ENCODE measurements around the gene VIPAS39.
"Not testable (repeated sequence)": the region's sequence is repeated elsewhere in the genome, so short reads cannot be mapped to it uniquely, and the experiment has no call there.

The VIPAS39 gene

DNA sequence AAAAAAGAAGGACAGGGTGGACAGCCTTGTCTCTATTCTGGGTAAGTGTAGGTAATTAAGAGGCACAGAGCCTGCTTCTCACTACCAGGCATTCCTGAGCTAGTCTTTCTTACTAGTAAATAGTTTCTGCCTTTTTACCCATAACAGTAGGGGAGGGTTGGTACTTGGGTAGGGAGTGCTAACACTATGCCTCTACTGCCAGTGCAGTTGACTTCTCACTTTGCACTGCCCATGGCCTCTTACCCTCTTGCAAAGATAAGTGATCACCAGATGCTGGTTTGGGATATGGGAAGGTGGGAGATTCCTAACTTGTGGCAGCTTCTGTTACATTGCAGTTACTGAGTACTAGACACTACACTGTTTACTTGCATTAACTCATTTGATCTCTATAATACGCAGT lies 12.1 kb upstream of the VIPAS39 start:
- DNase-seq, result no peak

DNA sequence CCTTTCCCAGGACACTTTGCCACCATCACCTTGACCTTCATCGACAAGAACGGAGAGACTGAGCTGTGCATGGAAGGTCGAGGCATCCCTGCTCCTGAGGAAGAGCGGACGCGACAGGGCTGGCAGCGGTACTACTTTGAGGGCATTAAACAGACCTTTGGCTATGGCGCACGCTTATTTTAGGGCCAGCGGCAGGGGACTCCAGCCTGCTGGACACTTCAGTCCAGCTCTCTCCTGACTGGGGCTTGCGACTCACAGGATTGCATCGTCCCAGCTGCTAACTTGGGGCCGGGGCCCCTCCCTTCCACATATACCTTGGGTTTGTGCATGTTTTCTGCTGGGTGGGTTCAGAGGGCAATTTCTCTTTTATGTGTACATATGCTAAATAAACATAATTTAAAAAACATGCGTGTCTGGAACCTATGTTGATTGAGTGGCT lies 11.7 kb upstream of the VIPAS39 start:
- no peak for DNase-seq

DNA sequence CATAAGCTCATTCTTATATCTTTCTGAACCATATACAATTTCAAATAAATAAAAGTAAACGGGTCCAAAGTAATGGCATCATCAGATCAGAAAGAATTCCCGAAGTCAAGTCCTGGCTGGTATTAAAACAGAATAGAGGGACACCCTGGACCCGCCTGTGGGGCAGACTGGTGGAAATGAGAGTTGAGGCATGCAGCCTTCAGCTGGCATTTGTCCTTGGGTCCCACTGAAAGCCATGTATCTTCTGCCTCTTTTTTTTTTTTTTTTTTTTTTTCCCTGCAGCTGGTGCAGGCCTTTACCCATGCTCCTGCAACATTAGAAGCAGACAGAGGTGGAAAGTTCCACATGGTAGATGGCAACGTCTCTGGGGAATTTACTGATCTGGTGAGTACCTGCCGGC lies 10.4 kb upstream of the VIPAS39 start:
- DNase-seq, result no peak

DNA sequence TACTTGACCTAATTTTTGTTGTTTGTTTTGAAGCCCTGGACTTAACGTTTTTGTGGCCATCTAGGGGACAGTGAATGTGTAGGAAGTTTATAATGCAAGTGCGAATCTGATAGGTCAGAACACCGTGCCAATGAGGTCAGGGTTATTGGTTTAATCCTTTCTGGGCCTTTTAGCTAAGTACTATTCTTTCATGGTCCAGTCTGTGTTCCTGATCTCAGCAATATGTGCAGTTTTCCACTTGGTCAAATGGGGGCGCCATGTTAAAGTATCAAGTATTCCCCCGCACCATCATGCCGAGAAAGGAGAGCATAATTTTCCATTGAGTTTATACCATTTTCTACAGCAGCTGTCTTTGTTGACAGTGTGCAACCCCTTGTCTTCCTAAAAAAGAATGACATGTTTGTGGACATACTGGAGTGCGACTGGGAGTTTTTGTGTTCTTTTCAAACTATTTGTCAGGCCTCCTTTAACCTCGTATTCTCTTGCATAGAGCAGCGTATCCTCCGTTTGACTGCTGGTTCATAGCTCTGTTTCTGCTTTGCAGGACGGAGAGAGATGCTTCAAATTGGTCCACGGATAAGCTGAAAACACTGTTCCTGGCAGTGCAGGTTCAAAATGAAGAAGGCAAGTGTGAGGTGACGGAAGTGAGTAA lies 1.8 kb upstream of the VIPAS39 start:
- DNase-seq, result peak; percentile 82

DNA sequence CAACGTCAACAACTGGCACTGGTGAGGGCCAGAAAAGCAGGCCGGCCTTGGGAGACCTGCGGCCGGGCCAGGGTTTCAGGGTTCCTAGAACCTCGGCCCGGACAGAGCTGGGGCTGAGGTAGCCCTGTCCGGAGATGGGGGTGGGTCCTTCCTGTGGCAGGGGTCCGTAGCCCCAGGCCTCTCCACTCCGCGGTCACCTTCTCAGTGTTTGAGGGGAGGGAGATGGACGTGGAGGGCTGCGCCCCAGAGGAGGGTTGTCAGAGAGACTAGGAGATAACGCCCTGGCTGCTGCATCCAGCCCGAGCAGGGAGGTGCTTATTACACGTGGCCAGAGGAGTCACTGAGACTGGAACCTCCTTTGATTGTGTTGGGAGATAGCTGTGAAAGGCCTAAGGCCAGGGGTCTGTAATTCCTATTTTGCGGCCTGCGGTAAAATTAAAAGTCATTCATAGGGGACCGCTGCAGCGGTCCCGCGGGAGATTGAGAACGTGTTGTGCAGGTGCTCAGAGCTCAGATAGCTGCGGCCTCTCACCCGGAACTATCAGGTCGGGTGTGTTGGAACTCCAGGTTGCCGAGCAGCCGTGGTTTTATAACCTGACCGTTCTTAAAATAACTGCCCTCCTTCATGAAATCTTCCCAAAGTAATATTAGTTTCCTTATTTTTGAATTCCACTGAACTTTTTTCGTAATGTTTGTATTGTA lies 999 bp upstream of the VIPAS39 start:
- DNase-seq, result peak; percentile 33

DNA sequence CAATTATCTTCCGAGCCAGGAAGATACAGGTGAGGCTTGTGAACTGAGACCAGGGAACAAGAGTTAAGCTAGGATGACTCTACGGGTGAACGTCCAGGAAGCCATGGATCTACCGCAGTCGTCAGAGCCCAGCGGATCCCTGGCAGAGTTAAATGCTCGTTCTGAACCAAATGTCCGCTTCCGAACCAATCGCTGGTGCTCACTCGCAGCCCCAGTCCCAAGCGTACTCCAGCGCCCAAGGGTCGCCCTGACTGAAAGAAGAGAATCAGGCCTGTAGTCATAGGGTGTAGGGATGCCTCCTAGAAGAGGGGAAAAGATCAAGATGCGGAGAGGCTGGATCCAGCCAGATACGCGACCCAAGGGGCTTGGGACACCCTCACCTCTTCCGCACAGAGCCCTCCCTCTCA lies 283 bp downstream of the VIPAS39 start:
- no peak for DNase-seq

DNA sequence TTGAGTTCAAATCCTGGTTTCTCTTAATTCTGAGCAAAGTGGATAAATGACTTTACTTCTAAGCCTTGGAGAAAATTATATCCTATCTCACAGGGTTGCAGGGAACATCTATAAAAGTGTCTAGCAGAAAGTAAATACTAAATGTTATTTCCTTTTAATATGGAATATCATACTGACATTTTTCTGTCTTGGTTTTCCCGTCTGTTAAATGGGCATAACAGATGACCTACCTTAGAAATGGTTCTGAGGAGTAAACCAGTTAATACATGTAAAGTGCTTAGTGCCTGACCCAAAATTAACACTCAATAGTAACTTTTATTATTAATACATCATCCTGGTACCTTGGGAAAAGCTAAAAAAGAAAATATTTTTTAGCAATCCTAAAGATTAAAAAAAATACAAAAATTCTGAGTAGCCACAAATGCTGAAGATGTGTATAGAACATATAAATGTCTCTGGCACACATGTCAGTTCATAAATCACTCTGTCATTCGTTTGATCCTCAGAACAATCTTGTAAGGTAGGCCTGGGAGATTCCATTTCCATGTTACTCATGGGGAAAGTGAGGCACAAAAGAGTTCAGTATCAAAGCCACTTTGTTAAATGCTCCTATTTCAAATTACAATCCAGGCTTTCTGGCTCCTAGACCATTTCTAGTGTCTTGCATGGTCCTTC lies 1.3 kb downstream of the VIPAS39 start:
- DNase-seq, result no peak

DNA sequence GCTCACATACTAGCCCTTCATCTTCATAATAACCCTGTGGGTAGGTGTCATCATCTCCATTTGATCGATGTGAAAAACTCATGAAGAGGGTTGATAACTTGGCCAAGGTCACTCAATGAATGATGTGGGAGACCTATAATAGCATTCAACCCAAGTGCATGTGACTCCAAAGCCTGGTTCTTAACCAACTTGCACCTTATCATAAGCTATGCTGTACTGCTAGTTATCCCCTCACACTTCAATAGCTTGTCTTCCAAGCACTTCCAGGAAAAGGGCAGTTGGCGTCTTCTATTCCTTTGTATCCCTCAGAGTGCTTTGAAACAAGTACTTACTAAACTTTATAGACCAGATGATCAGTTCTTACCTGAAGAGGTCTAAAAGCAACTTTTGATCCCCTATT lies 15.2 kb downstream of the VIPAS39 start:
- DNase-seq, result no peak

DNA sequence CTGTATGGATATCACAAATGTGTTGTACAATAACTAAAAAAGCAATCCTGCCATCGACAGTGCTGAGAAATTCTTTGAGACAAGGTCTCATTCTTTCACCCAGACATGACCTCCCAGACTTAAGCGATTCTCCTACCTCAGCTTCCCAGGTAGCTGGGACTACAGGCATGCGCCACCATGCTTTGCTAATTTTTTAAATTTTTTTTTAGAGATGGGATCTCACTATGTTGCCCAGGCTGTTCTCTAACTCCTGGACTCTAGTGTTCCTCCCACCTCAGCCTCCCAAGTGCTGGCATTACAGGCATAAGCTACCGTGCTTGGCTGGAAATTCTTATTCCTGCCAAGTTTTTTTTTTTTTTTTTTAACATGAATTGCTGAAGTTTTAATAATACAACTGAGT lies 17.5 kb downstream of the VIPAS39 start:
- no peak for DNase-seq

DNA sequence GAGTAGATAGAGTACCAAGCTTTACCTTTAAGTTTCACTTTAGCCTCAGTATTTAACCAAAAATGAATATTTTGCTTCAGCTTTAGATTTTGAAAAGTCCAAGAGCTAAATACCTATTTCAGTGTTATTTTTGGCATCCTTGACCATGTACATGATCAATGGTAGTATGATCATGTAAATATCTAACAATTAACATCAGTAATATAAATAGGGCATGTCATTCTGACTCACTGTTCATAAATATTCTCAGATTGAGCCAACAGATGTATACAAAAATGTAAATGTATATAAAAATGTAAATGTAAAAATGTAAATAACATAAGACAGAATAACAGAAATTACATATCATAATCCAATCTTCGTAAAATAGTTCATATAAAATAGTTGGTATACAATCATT lies 18.8 kb downstream of the VIPAS39 start:
- no peak for DNase-seq

DNA sequence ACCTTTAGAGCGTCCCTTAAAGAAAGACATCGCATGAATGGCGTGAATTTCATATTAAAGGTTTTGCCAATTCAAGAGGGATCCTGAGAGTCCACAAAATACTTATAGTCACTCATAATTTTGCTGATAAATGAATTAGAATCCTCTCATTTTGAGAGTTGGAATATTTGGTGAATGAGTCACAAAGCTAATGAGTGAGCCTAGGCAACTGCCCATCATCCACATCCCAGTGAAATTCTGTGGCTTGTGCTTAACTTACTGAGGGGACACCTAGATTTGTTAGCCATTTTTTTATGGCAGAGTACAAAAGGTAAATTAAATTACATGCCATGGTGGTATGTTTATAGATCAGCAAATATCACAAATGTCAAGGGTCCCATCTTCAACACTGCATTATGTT lies 21.4 kb downstream of the VIPAS39 start:
- no peak for DNase-seq

DNA sequence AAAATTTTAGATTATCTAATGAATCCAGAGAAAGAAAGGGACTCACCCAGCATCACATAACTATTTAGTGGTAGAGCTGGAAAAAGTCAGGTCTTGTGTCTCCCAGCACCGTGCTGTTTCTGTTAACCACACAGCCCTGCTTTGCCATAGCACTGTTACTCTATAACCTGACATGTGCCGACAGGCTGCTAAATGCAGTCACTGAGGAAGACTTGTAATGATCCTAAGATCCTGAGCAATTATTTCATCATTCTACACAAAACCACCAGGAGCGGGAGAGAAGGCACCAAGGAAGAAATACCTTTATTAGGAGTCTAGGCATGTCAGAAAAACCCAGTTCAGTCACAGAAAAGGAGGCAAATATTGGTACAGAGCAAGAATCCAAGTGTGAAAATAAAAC lies 31.0 kb downstream of the VIPAS39 start:
- no peak for DNase-seq

DNA sequence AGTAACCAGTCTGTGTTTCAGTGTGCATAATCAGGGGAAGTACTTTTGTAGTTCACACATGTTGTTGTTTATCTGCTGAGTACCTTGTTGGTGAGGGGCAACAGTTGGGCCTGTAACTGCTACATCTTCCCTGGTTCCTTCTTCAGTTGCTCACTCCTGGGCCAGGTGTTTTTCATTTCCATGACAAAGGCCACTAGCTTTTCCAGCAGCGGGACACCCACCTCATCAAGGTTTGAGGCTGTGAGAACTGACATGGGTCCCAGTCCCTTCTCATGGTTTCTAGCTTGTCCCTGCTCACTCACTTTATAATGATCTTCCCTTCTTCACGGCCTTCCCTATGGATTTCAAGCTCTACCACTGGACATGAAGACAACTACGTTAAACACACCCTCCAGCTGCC lies 32.5 kb downstream of the VIPAS39 start:
- no peak for DNase-seq

DNA sequence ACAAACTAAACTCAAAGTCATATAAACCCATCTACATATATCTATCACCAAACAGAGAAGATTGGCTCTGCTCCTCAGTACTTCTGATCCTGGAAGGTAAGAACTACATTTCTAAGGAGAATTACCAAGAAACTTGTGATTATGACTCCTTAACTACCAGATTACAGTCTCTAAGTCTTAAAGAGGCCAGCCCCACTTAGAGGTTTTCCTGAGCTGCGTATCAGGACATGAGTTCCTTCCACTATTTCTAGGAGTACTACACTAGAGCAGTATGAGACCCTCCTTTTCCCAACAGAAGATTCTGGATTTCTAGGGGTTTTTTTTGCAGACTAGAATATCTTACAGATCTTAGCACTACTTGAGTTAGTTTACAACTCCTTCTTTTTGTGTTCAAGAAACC lies 34.0 kb downstream of the VIPAS39 start, which contains the start of gene NOXRED1:
Gene NOXRED1, minus strand, starts transcription at position 101 of the 400 bp plus-strand sequence. CDS start 634 bp downstream, outside the sequence.
- DNase-seq, result no peak

DNA sequence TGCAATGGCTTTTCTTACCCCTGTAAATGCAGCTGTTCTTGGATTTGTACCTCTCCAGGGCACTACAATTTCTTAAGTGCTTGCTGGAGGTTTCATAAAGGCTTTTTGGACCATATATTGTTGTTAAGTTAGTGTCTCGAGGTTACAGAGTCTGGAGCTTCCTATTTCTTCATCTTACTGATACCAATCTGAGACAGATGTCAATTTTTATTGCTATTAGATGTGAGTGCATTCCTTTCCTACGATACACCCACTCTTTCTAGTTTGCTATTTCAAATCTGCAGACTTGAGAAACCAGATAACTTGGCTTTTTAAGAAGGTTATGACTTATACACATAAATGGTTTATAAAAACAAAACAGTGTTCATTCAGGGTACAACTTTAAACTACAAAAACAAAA lies 36.2 kb downstream of the VIPAS39 start:
- no peak for DNase-seq

DNA sequence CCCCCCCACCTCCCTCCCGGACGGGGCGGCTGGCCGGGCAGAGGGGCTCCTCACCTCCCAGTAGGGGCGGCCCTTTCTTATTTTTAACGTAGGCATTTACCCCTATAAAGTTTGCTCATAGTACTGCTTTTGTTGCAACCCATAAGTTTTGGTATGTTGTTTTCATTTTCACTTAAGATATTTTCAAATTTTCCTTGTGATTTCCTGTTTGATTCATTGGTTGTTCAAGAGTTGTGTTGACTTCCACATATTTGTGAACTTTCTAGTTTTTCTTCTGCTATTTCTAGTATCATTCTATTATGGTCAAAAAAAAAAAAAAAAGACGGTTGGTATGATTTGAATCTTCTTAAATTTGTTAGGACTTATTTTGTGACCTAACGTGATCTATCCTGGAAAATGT lies 40.6 kb downstream of the VIPAS39 start:
- DNase-seq, result peak; percentile 51

DNA sequence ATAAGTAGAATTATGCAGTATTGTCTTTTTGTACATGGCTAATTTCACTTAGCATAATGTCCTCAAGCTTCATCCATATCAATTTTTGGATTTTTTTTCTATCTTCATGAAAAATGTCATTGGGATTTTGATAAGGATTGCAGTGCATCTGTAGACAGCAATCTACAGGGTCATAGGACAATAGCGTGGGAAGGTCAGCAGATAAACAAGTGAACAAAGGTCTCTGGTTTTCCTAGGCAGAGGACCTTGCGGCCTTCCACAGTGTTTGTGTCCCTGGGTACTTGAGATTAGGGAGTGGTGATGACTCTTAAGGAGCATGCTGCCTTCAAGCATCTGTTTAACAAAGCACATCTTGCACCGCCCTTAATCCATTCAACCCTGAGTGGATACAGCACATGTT lies 41.3 kb downstream of the VIPAS39 start:
- not testable (repeated sequence) for DNase-seq

DNA sequence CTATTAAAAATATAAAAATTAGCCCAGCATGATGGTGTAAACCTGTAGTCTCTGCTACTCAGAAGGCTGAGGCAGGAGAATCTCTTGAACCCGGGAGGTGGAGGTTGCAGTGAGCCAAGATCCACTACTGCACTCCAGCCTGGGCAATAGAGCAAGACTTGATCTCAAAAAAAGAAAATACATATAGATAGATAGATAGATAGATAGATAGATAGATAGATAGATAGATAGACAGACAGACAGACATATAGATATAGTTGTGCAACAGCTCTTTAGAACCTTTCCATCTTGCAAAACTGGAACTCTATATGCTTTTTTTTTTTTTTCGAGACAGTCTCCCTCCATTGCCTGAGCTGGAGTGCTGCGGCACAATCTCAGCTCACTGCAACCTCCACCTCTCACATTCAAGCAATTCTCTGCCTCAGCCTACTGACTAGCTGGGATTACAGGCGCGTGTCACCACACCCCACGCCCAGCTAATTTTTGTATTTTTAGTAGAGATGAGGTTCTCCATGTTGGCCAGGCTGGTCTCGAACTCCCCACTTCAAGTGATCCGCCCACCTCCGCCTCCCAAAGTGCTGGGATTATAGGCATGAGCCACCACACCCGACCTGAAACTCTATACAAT lies 41.9 kb downstream of the VIPAS39 start:
- not testable (repeated sequence) for DNase-seq

DNA sequence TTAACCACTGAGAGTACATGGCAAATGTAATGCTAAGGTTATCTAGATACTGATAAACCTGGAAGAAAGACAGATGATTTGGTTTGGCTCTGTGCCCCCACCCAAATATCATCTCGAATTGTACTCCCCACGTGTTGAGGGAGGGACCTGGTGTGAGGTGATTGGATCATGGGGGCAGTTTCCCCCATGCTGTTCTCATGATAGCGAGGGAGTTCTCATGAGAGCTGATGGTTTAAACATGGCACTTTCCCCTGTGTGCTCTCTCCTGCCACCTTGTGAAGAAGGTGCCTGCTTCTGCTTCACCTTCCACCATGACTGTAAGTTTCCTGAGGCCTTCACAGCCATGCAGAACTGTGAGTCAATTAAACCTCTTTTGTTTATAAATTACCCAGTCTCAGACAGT lies 48.3 kb downstream of the VIPAS39 start:
- DNase-seq, result no peak

DNA sequence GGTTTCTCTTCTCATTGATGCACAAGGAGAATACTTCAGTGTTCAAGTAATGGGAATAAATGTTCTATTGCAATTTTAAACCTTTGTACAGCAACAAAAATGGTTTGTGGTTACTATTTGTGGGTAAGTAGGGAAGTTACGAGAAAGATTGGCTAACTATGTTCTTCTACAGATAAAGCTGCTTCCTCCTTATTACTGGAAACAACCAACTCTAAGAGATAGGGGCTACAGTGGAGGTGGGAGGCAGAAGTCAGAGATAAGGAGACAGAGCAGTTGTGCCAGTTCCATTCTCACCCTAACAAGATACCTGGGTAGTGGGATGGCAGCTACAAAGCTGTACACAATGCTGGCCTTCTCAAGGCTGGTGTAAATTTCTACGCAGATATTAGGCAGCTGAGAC lies 50.2 kb downstream of the VIPAS39 start:
- DNase-seq, result peak; percentile 41

DNA sequence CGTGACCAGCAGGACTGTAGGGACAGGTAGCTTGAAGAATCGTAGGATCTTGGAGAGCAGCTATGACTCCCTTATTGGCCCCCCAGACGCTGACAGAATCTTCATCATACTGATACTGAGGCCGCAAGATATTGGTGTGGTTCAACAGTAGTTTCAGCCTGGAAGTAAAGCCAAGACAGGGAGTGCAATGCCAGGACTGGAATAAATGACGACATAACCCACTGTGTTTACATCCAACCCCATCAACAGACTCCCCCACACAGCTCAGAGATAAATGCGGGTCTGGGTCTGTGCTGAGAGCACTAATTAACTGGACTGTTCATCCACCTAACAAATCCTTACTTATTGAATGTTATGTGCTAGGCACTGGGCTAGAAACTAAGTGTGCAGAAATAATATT lies 50.7 kb downstream of the VIPAS39 start:
- DNase-seq, result peak; percentile 35

DNA sequence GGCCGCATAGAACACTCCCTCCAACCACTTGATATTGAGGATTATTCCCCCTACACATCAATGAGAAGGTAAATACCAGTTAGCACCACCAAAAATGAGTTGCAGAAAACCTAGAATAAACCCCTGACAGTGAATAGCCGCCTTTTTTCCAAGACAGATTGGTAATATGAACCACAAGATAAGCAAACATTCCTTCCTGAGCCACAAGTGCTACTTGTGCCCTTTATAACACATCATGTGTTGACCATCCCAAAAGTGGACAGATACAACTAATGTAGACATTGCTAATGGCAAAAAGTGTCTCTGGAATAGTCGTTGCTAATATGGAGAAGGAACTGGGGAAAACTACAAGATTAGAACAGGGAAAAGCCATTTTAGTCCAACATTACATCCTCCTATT lies 51.3 kb downstream of the VIPAS39 start:
- no peak for DNase-seq

DNA sequence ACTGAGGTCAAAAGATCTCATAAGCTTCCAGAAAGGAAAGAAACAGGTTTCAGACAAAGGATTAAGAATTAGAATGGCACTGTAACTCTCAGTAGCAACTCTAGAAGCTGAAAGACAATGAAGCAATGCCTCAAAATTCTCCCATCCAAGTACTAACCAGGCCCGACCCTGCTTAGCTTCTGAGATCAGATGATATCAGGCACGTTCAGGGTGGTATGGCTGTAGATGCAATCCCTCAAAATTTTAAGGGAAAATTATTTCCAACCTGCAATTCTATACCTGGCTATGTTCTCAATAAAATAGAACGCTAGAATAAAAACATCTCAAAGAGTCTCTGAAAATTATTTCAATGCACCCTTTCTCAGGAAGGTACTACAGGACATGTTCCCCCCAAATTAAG lies 53.6 kb downstream of the VIPAS39 start:
- DNase-seq, result no peak

DNA sequence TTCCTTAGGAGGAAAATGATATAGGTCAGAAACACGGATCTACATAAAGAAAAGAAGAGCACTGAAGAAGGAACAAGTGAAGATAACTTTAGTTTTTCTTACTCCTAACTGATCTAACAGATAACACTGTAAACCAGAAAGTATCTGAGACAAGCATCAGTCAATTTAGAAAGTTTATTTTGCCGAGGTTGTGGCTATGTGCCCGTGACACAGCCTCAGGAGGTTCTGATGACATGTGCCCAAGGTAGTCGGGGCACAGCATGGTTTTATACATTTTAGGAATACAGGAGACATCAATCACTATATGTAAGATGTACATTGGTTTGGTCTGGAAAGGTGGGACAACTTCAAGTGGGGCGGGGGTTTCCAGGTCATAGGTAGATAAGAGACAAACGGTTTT lies 57.2 kb downstream of the VIPAS39 start:
- DNase-seq, result no peak

Measured in suppressor macrophage treated with lipopolysaccharide for 4 hours (primary cell).